ENCODE measurements around the gene AEBP1. TPM values are rescaled to one million over a fixed set of nuclear protein-coding genes. Genes with fewer than 3 reads are reported as not detected.
"Not testable (repeated sequence)": the region's sequence is repeated elsewhere in the genome, so short reads cannot be mapped to it uniquely, and the experiment has no call there.

AEBP1 gene
- total RNA-seq, 1 donor from 2014 or later = 22.2 TPM

DNA sequence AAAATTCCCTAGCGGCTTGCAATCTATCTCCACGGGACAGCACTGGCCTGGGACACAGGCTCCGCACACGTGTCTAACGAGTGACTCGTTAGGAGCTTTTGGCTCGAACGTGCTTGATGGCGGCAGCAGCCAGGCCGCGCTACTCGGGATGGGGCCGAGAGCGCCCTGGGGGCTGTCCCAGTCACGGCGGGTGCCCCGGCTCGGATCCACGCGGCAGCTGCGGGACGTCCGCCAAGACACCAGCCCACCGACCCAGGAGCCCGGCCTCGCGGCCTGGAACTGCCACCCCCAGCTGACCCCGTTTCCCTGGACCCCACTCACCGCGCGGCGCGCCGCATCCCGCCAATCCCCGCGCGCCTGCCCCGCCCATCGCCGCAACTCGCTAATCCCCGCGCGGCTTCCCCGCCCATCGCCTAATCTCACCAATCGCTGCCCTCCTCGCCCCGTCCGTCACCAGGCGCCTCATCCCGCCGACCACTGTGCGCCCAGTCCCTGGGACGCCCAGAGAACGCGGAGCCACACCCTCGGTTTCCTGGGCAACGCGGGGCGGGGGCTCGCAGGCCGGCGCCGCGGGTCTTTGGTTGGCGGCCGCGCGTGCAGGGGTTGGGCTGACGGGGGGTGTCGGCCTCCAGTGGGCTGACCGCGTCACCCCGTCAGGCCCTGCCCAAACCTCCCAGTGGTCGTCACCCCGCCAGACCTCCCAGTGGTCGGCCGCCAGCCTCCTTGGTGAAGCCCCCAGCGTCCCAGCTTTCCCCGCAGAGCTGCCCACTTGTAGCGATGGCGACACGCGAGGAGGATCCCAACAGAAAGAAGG lies 19.3 kb downstream of the AEBP1 start, which contains the start of gene POLD2:
POLD2 (minus strand) TSS at position 359 of the 814 bp plus-strand sequence. CDS start 1,495 bp downstream, outside the sequence.
- Mint-ChIP-seq H3K4me3 (ENCODE audit: unreplicated experiment) (peak within 1 kb of the TSS; percentile 91), H3K9me3 (ENCODE audit: unreplicated experiment) (peaks cover 4% of the 10 kb centered on the region), H3K36me3 (ENCODE audit: low read depth, unreplicated experiment) (peaks cover 21% of the 10 kb centered on the region), H3K4me1 (ENCODE audit: unreplicated experiment) (peaks cover 7% of the 10 kb centered on the region), H3K27ac (ENCODE audit: unreplicated experiment) (peak within 1 kb of the TSS; percentile 55), H3K27me3 (ENCODE audit: unreplicated experiment) (peaks cover 2% of the 10 kb centered on the region)
- peak; percentile 95 for DNase-seq (ENCODE audit: low spot score)
- TF ChIP-seq, protein P1, sequence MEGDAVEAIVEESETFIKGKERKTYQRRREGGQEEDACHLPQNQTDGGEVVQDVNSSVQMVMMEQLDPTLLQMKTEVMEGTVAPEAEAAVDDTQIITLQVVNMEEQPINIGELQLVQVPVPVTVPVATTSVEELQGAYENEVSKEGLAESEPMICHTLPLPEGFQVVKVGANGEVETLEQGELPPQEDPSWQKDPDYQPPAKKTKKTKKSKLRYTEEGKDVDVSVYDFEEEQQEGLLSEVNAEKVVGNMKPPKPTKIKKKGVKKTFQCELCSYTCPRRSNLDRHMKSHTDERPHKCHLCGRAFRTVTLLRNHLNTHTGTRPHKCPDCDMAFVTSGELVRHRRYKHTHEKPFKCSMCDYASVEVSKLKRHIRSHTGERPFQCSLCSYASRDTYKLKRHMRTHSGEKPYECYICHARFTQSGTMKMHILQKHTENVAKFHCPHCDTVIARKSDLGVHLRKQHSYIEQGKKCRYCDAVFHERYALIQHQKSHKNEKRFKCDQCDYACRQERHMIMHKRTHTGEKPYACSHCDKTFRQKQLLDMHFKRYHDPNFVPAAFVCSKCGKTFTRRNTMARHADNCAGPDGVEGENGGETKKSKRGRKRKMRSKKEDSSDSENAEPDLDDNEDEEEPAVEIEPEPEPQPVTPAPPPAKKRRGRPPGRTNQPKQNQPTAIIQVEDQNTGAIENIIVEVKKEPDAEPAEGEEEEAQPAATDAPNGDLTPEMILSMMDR (IDR thresholded peaks at IDR 0.05; ENCODE audit: unreplicated experiment) = no peak

DNA sequence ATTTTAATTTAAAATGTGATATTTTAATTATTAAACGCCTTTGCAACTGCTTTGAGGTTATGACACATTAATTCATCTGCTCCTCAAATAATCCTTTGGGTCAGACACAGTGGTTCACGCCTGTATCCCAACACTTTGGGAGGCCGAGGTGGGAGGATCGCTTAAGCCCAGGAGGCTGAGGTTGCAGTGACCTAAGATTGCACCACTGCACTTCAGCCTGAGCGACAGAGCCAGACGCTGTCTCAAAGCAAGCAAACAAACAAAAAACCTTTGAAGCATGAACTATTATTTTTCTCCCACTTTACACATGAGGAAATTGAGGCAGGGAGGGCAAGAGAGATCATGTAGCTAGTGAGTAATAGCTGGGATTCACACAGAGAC lies 20.7 kb downstream of the AEBP1 start:
- Mint-ChIP-seq H3K4me3 (ENCODE audit: unreplicated experiment) (peak overlapping the region; percentile 38), H3K27ac (ENCODE audit: unreplicated experiment) (no peak overlapping the region), H3K4me1 (ENCODE audit: unreplicated experiment) (peaks cover 16% of the 10 kb centered on the region), H3K36me3 (ENCODE audit: low read depth, unreplicated experiment) (peaks cover 14% of the 10 kb centered on the region), H3K9me3 (ENCODE audit: unreplicated experiment) (peaks cover 4% of the 10 kb centered on the region), H3K27me3 (ENCODE audit: unreplicated experiment) (peaks cover 3% of the 10 kb centered on the region)
- no peak for DNase-seq (ENCODE audit: low spot score)
- TF ChIP-seq, protein P1 (IDR thresholded peaks at IDR 0.05; ENCODE audit: unreplicated experiment) = no peak

DNA sequence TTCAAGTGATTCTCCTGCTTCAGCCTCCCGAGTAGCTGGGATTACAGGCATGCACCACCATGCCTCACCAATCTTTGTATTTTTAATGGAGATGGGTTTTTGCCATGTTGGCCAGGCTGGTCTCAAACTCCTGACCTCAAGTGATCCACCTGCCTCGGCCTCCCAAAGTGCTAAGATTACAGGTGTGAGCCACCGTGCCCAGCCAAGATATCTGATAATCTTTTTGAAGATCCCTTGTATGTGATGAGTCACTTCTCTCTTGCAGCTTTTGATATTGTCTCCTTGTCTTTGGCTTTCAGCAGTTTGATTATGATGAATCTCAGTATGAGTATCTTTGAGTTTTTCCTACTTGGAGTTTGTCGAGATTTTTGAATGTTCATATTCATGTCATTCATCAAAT lies 22.4 kb downstream of the AEBP1 start:
- not testable (repeated sequence) for H3K4me3 Mint-ChIP-seq (ENCODE audit: unreplicated experiment); H3K27me3 Mint-ChIP-seq (ENCODE audit: unreplicated experiment); H3K36me3 Mint-ChIP-seq (ENCODE audit: low read depth, unreplicated experiment); DNase-seq (ENCODE audit: low spot score); H3K27ac Mint-ChIP-seq (ENCODE audit: unreplicated experiment); H3K9me3 Mint-ChIP-seq (ENCODE audit: unreplicated experiment)
- peaks cover 16% of the 10 kb centered on the region for H3K4me1 Mint-ChIP-seq (ENCODE audit: unreplicated experiment)

DNA sequence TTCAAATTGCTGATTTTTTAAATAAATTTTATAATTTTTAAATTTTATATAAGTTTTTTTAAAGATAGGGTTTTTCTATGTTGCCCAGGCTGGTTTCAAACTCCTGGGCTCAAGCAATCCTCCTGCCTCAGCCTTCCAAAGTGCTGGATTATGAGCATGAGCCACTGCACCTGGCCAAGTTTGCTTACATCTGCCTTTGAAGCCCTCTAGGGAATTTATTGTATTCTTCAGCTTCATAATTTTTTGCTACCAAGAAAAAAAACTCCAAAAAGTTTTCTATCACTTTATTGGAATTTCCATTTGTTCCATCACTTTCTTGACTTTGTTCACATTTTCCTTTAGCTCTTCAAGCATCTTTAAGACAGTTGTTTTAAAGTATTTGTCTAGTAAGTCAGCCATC lies 23.0 kb downstream of the AEBP1 start:
- DNase-seq (ENCODE audit: low spot score) = no peak
- no peak overlapping the region for H3K4me3 Mint-ChIP-seq (ENCODE audit: unreplicated experiment)
- H3K27ac Mint-ChIP-seq (ENCODE audit: unreplicated experiment) = no peak overlapping the region
- H3K4me1 Mint-ChIP-seq (ENCODE audit: unreplicated experiment) = peaks cover 16% of the 10 kb centered on the region
- H3K36me3 Mint-ChIP-seq (ENCODE audit: low read depth, unreplicated experiment) = peaks cover 8% of the 10 kb centered on the region
- peaks cover 3% of the 10 kb centered on the region for H3K27me3 Mint-ChIP-seq (ENCODE audit: unreplicated experiment)
- TF ChIP-seq, protein P1 (IDR thresholded peaks at IDR 0.05; ENCODE audit: unreplicated experiment) = no peak
- peaks cover 4% of the 10 kb centered on the region for H3K9me3 Mint-ChIP-seq (ENCODE audit: unreplicated experiment)

DNA sequence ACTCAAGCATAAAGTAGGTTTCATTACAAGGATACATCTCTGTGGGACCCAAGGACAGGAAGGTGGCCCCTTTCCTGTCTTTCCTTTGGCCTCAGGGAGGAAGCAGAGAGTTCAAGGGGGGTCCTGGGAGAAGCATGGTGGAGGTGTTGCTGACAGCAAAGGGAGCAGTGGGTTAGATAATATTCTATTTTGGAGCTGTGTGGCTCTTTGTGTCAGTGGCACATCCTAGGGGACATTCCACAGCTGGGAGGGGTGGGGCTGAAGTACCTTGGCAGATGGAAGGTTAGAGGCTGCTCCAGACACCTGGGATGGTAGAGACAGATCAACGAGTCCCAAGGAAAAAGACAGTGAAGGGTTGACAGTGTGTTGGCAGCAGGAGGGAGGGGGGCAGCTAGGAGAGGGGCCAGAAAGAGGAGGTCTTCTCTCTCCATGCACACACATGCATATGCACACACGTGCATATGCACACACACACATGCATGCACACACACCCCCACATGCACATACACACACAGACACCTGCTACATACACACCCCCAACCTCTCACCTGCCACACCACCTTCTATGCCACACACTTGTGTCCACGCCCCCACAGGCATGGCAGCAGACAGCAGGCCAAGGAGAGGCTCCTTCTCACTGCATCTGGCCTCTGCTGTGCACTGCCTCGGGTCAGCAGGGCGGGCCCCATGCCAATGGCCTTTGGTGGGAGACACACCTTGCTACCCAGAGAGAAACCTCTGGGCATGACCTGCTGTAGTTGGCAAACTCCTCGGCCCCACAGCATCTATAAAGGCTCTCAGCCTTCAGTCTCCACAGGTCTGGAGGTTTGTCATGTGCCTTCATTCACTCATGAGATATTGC lies 24.8 kb downstream of the AEBP1 start:
- H3K4me3 Mint-ChIP-seq (ENCODE audit: unreplicated experiment) = no peak overlapping the region

More for the DNA sequence above, 24.8 kb downstream of the AEBP1 start:
- H3K36me3 Mint-ChIP-seq (ENCODE audit: low read depth, unreplicated experiment) = peaks cover 8% of the 10 kb centered on the region
- TF ChIP-seq, protein P1 (IDR thresholded peaks at IDR 0.05; ENCODE audit: unreplicated experiment) = no peak
- H3K27ac Mint-ChIP-seq (ENCODE audit: unreplicated experiment) = no peak overlapping the region
- H3K9me3 Mint-ChIP-seq (ENCODE audit: unreplicated experiment) = peaks cover 4% of the 10 kb centered on the region
- DNase-seq (ENCODE audit: low spot score) = no peak
- H3K27me3 Mint-ChIP-seq (ENCODE audit: unreplicated experiment) = peaks cover 3% of the 10 kb centered on the region
- peaks cover 12% of the 10 kb centered on the region for H3K4me1 Mint-ChIP-seq (ENCODE audit: unreplicated experiment)
